Measurements from ENCODE around the gene RAB38. TPM values are rescaled to one million over a fixed set of nuclear protein-coding genes. Genes with fewer than 3 reads are reported as not detected.

Gene RAB38
- total and polyA plus RNA-seq, 10 of the 15 experiments (the other 5 are each of a cell fraction or from before 2014, with no cell fraction given): 8.4 to 30.5 (median 11.7) TPM

DNA sequence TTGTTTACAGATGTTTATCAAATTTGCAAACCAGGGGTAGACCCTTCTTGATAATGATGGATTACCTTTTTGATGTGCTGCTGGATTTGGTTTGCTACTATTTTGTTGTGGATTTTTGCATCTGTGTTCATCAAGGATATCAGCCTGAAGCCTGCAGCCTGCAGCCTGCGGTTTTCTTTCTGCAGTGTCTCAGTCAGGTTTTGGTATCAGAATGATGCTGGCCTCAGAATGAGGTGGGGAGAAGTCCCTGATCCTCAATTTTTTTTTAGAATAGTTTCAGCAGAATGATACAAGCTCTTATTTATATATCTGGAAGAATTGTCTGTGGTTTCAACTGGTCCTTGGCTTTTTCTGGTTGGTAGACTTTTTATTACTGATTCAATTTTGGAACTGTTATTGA lies 19.7 kb upstream of the RAB38 start (continued):
- TF ChIP-seq FOXK2 (IDR thresholded peaks at IDR 0.05): no peak
- peak; percentile 84 for TF ChIP-seq BCL11A (IDR thresholded peaks at IDR 0.05; ENCODE audit: low read depth, low read length)
- TF ChIP-seq SMAD5 (IDR thresholded peaks at IDR 0.05; ENCODE audit: low read depth): no peak
- TF ChIP-seq, protein P1, sequence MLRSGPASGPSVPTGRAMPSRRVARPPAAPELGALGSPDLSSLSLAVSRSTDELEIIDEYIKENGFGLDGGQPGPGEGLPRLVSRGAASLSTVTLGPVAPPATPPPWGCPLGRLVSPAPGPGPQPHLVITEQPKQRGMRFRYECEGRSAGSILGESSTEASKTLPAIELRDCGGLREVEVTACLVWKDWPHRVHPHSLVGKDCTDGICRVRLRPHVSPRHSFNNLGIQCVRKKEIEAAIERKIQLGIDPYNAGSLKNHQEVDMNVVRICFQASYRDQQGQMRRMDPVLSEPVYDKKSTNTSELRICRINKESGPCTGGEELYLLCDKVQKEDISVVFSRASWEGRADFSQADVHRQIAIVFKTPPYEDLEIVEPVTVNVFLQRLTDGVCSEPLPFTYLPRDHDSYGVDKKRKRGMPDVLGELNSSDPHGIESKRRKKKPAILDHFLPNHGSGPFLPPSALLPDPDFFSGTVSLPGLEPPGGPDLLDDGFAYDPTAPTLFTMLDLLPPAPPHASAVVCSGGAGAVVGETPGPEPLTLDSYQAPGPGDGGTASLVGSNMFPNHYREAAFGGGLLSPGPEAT (IDR thresholded peaks at IDR 0.05; ENCODE audit: low read depth): peak; percentile 75
- no peak for TF ChIP-seq CHD4 (IDR thresholded peaks at IDR 0.05)
- TF ChIP-seq ZZZ3 (IDR thresholded peaks at IDR 0.05; ENCODE audit: control insufficient read depth, insufficient read length, low read depth): no peak
- no peak for TF ChIP-seq MYB (IDR thresholded peaks at IDR 0.05; ENCODE audit: borderline replicate concordance, low read depth, low read length)
- TF ChIP-seq, protein P2, sequence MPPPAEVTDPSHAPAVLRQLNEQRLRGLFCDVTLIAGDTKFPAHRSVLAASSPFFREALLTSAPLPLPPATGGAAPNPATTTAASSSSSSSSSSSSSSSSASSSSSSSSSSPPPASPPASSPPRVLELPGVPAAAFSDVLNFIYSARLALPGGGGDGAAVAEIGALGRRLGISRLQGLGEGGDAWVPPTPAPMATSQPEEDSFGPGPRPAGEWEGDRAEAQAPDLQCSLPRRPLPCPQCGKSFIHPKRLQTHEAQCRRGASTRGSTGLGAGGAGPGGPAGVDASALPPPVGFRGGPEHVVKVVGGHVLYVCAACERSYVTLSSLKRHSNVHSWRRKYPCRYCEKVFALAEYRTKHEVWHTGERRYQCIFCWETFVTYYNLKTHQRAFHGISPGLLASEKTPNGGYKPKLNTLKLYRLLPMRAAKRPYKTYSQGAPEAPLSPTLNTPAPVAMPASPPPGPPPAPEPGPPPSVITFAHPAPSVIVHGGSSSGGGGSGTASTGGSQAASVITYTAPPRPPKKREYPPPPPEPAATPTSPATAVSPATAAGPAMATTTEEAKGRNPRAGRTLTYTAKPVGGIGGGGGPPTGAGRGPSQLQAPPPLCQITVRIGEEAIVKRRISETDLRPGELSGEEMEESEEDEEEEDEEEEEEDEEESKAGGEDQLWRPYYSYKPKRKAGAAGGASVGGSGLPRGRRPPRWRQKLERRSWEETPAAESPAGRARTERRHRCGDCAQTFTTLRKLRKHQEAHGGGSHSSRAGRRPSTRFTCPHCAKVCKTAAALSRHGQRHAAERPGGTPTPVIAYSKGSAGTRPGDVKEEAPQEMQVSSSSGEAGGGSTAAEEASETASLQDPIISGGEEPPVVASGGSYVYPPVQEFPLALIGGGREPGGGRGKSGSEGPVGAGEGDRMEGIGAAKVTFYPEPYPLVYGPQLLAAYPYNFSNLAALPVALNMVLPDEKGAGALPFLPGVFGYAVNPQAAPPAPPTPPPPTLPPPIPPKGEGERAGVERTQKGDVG (CRISPR knock-in tag; IDR thresholded peaks at IDR 0.05): no peak
- TF ChIP-seq TCF3 (IDR thresholded peaks at IDR 0.05; ENCODE audit: borderline replicate concordance, insufficient read depth, low read depth, low read length): 0 out of 2 replicates have a peak, but pooled peaks have one; percentile 28
- TF ChIP-seq ETV6 (conservative IDR thresholded peaks at IDR 0.05 in 1 of 2, IDR thresholded peaks at IDR 0.05 in 1 of 2; ENCODE audit: borderline replicate concordance in 1 of 2, low read depth in 1 of 2): no peak
- no peak for TF ChIP-seq ZNF207 (IDR thresholded peaks at IDR 0.05; ENCODE audit: borderline replicate concordance)
- peak; percentile 25; the same call in 1 of the 2 replicates for TF ChIP-seq TARDBP (IDR thresholded peaks at IDR 0.05; ENCODE audit: borderline replicate concordance)
- TF ChIP-seq SP1 (IDR thresholded peaks at IDR 0.05; ENCODE audit: low read depth, low read length): no peak
- TF ChIP-seq EZH2 (IDR thresholded peaks at IDR 0.05; ENCODE audit: borderline replicate concordance, control insufficient read depth, low read depth, low read length): no peak
- TF ChIP-seq SREBF1 (IDR thresholded peaks at IDR 0.05; ENCODE audit: low read length): no peak
- TF ChIP-seq, protein P3, sequence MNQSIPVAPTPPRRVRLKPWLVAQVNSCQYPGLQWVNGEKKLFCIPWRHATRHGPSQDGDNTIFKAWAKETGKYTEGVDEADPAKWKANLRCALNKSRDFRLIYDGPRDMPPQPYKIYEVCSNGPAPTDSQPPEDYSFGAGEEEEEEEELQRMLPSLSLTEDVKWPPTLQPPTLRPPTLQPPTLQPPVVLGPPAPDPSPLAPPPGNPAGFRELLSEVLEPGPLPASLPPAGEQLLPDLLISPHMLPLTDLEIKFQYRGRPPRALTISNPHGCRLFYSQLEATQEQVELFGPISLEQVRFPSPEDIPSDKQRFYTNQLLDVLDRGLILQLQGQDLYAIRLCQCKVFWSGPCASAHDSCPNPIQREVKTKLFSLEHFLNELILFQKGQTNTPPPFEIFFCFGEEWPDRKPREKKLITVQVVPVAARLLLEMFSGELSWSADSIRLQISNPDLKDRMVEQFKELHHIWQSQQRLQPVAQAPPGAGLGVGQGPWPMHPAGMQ (IDR thresholded peaks at IDR 0.05; ENCODE audit: borderline replicate concordance): no peak
- peak; percentile 67; the same call in 1 of the 2 replicates for TF ChIP-seq IRF4 (IDR thresholded peaks at IDR 0.05; ENCODE audit: low read depth, low read length)
- TF ChIP-seq, protein P4, sequence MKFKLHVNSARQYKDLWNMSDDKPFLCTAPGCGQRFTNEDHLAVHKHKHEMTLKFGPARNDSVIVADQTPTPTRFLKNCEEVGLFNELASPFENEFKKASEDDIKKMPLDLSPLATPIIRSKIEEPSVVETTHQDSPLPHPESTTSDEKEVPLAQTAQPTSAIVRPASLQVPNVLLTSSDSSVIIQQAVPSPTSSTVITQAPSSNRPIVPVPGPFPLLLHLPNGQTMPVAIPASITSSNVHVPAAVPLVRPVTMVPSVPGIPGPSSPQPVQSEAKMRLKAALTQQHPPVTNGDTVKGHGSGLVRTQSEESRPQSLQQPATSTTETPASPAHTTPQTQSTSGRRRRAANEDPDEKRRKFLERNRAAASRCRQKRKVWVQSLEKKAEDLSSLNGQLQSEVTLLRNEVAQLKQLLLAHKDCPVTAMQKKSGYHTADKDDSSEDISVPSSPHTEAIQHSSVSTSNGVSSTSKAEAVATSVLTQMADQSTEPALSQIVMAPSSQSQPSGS (IDR thresholded peaks at IDR 0.05; ENCODE audit: low read length): peak; percentile 77
- TF ChIP-seq POLR2AphosphoS2 (IDR thresholded peaks at IDR 0.05; ENCODE audit: low read depth, low read length): no peak
- no peak for TF ChIP-seq EGR1 (IDR thresholded peaks at IDR 0.05; ENCODE audit: borderline replicate concordance in 1 of 2, low read depth in 2 of 2, low read length in 2 of 2)
- TF ChIP-seq PML (IDR thresholded peaks at IDR 0.05; ENCODE audit: low read length): no peak
- peak; percentile 71 for TF ChIP-seq MTA2 (IDR thresholded peaks at IDR 0.05; ENCODE audit: low read depth)
- TF ChIP-seq, protein P5, sequence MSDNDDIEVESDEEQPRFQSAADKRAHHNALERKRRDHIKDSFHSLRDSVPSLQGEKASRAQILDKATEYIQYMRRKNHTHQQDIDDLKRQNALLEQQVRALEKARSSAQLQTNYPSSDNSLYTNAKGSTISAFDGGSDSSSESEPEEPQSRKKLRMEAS (IDR thresholded peaks at IDR 0.05; ENCODE audit: low read depth, low read length): no peak
